Ureter (tissue), 1 donor: ENCODE data around the gene RSPO3. TPM values are rescaled to one million over a fixed set of nuclear protein-coding genes. Genes with fewer than 3 reads are reported as not detected.
"Not testable (repeated sequence)": the region's sequence is repeated elsewhere in the genome, so short reads cannot be mapped to it uniquely, and the experiment has no call there.

ENCODE experiments used
- DNase-seq: peaks from one replicate; pipeline ENCODE4 v3.0.0-alpha.2; 2020; ENCODE audit warnings: low spot score
- total RNA-seq: library from RNA; stranded (reverse); gene quantifications from one replicate; pipeline ENCODE4 v1.2.4, GENCODE V29; 2023
- donor health status: DM: yes; HTN: yes; CAD: no.

RSPO3 gene
- total RNA-seq, 1 donor from 2014 or later: 4.1 TPM

GRCh38 chr6:127204281-127204680 is 85.8 kb downstream of the RSPO3 start:
- no peak for DNase-seq

GRCh38 chr6:127205036-127205435 is 86.6 kb downstream of the RSPO3 start:
- DNase-seq: no peak

- DNase-seq: no peak
Measured at GRCh38 chr6:127206531-127207095, 88.1 kb downstream of the RSPO3 start.

GRCh38 chr6:127207591-127208120 is 89.2 kb downstream of the RSPO3 start:
- no peak for DNase-seq

GRCh38 chr6:127210725-127211124 is 92.3 kb downstream of the RSPO3 start:
- no peak for DNase-seq

GRCh38 chr6:127212376-127212775 is 93.9 kb downstream of the RSPO3 start:
- no peak for DNase-seq

- not testable (repeated sequence) for DNase-seq
Measured at GRCh38 chr6:127214032-127214431, 95.6 kb downstream of the RSPO3 start.

GRCh38 chr6:127214531-127214930 is 96.1 kb downstream of the RSPO3 start:
- not testable (repeated sequence) for DNase-seq

- no peak for DNase-seq
Measured at GRCh38 chr6:127215931-127216330, 97.5 kb downstream of the RSPO3 start.

- no peak for DNase-seq
Measured at GRCh38 chr6:127216810-127217789, 98.6 kb downstream of the RSPO3 start.

- DNase-seq: no peak
Measured at GRCh38 chr6:127219869-127220268, 101.4 kb downstream of the RSPO3 start.

GRCh38 chr6:127221201-127221600 is 102.7 kb downstream of the RSPO3 start:
- DNase-seq: no peak

- no peak for DNase-seq
Measured at GRCh38 chr6:127222418-127222817, 103.9 kb downstream of the RSPO3 start.

GRCh38 chr6:127225497-127225896 is 107.0 kb downstream of the RSPO3 start:
- DNase-seq: no peak

- DNase-seq: not testable (repeated sequence)
Measured at GRCh38 chr6:127233819-127234218, 115.3 kb downstream of the RSPO3 start.

GRCh38 chr6:127243501-127243900 is 125.0 kb downstream of the RSPO3 start:
- no peak for DNase-seq

Other genes with a start within 250 kb of the RSPO3 start
- gene RNF146, start 148.2 kb downstream of the RSPO3 start, total RNA-seq: 36.5 TPM
- gene ECHDC1, start 224.9 kb downstream of the RSPO3 start, total RNA-seq: 63.1 TPM